Stomach (tissue), 4 donors: ENCODE measurements around the gene NTRK3.

Experiments
- EP300 ChIP-seq: sonication (generic); formaldehyde crosslinking; IDR thresholded peaks from one replicate; pipeline ENCODE4 v1.6.1; 2017; ENCODE audit warnings: antibody characterized with exemption
- POLR2AphosphoS5 ChIP-seq, 3 donors: sonication (generic); formaldehyde crosslinking; IDR thresholded peaks; one replicate each; pipeline ENCODE4 v1.6.1; 2016; ENCODE audit warnings: antibody characterized with exemption in 3 of 3
- TF ChIP-seq, protein P1 (sequence below), 7 experiments: fragments of 450-650 bp in 4 of 7; fragments of 200-600 bp in 3 of 7; sonication (generic) in 3 of 7; IDR thresholded peaks; one replicate each; pipeline ENCODE4 v1.5.1; 2016 to 2019; ENCODE audit warnings: antibody characterized with exemption in 7 of 7, control low read depth in 2 of 7, mild to moderate bottlenecking in 1 of 7

GRCh38 chr15:88215066-88215648 lies 41.4 kb downstream of the NTRK3 start:
- TF ChIP-seq, protein P1, sequence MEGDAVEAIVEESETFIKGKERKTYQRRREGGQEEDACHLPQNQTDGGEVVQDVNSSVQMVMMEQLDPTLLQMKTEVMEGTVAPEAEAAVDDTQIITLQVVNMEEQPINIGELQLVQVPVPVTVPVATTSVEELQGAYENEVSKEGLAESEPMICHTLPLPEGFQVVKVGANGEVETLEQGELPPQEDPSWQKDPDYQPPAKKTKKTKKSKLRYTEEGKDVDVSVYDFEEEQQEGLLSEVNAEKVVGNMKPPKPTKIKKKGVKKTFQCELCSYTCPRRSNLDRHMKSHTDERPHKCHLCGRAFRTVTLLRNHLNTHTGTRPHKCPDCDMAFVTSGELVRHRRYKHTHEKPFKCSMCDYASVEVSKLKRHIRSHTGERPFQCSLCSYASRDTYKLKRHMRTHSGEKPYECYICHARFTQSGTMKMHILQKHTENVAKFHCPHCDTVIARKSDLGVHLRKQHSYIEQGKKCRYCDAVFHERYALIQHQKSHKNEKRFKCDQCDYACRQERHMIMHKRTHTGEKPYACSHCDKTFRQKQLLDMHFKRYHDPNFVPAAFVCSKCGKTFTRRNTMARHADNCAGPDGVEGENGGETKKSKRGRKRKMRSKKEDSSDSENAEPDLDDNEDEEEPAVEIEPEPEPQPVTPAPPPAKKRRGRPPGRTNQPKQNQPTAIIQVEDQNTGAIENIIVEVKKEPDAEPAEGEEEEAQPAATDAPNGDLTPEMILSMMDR (IDR thresholded peaks at IDR 0.05), result no peak
- TF ChIP-seq EP300 (no peak), POLR2AphosphoS5 (IDR thresholded peaks at IDR 0.05) (no peak)
